ENCODE data around the gene OAS2.

GRCh38 chr12:112945515-112945914 is 32.8 kb upstream of the OAS2 start:
- TF ChIP-seq CTCF (IDR thresholded peaks at IDR 0.05) (no peak), POLR2A (IDR thresholded peaks at IDR 0.05) (no peak), EP300 (IDR thresholded peaks at IDR 0.05) (no peak), POLR2AphosphoS5 (IDR thresholded peaks at IDR 0.05) (no peak)

Data from suprapubic skin (tissue), 4 donors.